GM12878 (cell line): ENCODE measurements around the gene C16orf95. TPM values are rescaled to one million over a fixed set of nuclear protein-coding genes. Genes with fewer than 3 reads are reported as not detected.

Experiments
- ATAC-seq: fragments of 200-7000 bp; cut with Tn5 transposase; 3 replicates; pipeline ENCODE4 v1.9.1; 2020; ENCODE audit warnings: mild to moderate bottlenecking, moderate library complexity
- BruUV-seq: library from RNA; stranded (reverse); fragments of 400-500 nt; replicated peaks from 2 replicates; lab custom pipeline; 2021; lab: Mats Ljungman, UMichigan
- CTCF ChIA-PET: fragments of 300-600 bp; sonication (Branson Sonifier 250); formaldehyde crosslinking; extraction: SDS; loops from one replicate; lab custom pipeline; 2021; ENCODE audit warnings: inconsistent platforms; lab: Yijun Ruan, JAX
- POLR2A ChIA-PET: fragments of 350-600 bp; formaldehyde crosslinking; extraction: SDS; loops from one replicate; lab custom pipeline; 2021; ENCODE audit warnings: inconsistent platforms; lab: Charles Lee
- RAD21 ChIA-PET: fragments of 300-600 bp; sonication (Branson Sonifier 250); formaldehyde crosslinking; loops from one replicate; lab custom pipeline; 2023; ENCODE audit warnings: antibody characterized with exemption; ENCODE audit not compliant: unreplicated experiment; lab: Charles Lee
- SMC1A ChIA-PET: fragments of 300-600 bp; sonication (Branson Sonifier 250); formaldehyde crosslinking; loops from one replicate; lab custom pipeline; 2023; ENCODE audit not compliant: unreplicated experiment, uncharacterized antibody; lab: Charles Lee
- DNase-seq: peaks from one replicate; pipeline ENCODE4 v3.0.0-alpha.2; 2011; ENCODE audit warnings: low read depth, low spot score
- FAIRE-seq: peaks from 3 replicates; lab custom pipeline; 2011; peaks lifted over from hg19 to GRCh38; lab: Jason Lieb, UNC
- H2AFZ ChIP-seq: 2 replicates; pipeline ENCODE4 v1.6.0; 2011; ENCODE audit warnings: low read depth, low read length, control low read depth; ENCODE audit not compliant: control insufficient read depth
- H3K27ac ChIP-seq: 2 replicates; pipeline ENCODE4 v1.5.1; 2011; ENCODE audit warnings: control low read depth; ENCODE audit not compliant: control insufficient read depth, insufficient read depth
- H3K27me3 ChIP-seq, 2 experiments: replicated peaks in 1 of 2; 2 replicates each; pipeline versions ENCODE4 v1.6.0 to v1.6.1; 2011; ENCODE audit warnings: low read length in 1 of 2; ENCODE audit not compliant: control insufficient read depth in 2 of 2, insufficient read depth in 2 of 2
- H3K36me3 ChIP-seq, 2 experiments: 2 replicates each; pipeline ENCODE4 v1.5.1; 2011; ENCODE audit warnings: low read length in 1 of 2; ENCODE audit not compliant: control insufficient read depth in 2 of 2, insufficient read depth in 2 of 2
- H3K4me1 ChIP-seq: 2 replicates; pipeline ENCODE4 v1.6.1; 2011; ENCODE audit warnings: mild to moderate bottlenecking, low read length, moderate library complexity, mixed read lengths; ENCODE audit not compliant: control insufficient read depth, insufficient read depth
- H3K4me2 ChIP-seq: 2 replicates; pipeline ENCODE4 v1.6.0; 2011; ENCODE audit warnings: control low read depth; ENCODE audit not compliant: control insufficient read depth, insufficient read depth
- H3K4me3 ChIP-seq: fragments of 200-600 bp; sonication (generic); 2 replicates; pipeline ENCODE4 v1.5.1; 2016
- H3K79me2 ChIP-seq: 2 replicates; pipeline ENCODE4 v1.6.0; 2011; ENCODE audit warnings: low read length; ENCODE audit not compliant: control insufficient read depth, insufficient read depth
- H3K9ac ChIP-seq: 2 replicates; pipeline ENCODE4 v1.8.0; 2011; ENCODE audit warnings: low read length, control low read depth, mixed read lengths; ENCODE audit not compliant: control insufficient read depth, insufficient read depth
- H3K9me3 ChIP-seq: replicated peaks from 3 replicates; pipeline ENCODE4 v1.5.1; 2011; ENCODE audit warnings: mild to moderate bottlenecking, low read length; ENCODE audit not compliant: control insufficient read depth, insufficient read depth
- H4K20me1 ChIP-seq: 2 replicates; pipeline ENCODE4 v1.6.0; 2011; ENCODE audit not compliant: control insufficient read depth, insufficient read depth
- CBFB ChIP-seq: IDR thresholded peaks from 2 replicates; pipeline ENCODE4 v1.6.1; 2016; ENCODE audit warnings: antibody characterized with exemption, low read depth
- CHD1 ChIP-seq: IDR thresholded peaks from 2 replicates; pipeline ENCODE4 v1.6.1; 2012; ENCODE audit warnings: low read depth, low read length, improper control_type of control experiment
- E4F1 ChIP-seq: fragments of 450-650 bp; IDR thresholded peaks from 2 replicates; pipeline ENCODE4 v1.6.1; 2018; ENCODE audit warnings: borderline replicate concordance, mild to moderate bottlenecking; ENCODE audit not compliant: partially characterized antibody
- EED ChIP-seq: sonication (generic); IDR thresholded peaks from 2 replicates; pipeline ENCODE4 v1.6.1; 2016; ENCODE audit warnings: antibody characterized with exemption, low read depth
- ESRRA ChIP-seq: IDR thresholded peaks from 2 replicates; pipeline ENCODE4 v1.6.1; 2012; ENCODE audit warnings: mild to moderate bottlenecking, low read length, improper control_type of control experiment
- GATAD2B ChIP-seq: fragments of 450-650 bp; conservative IDR thresholded peaks from 2 replicates; pipeline ENCODE4 v1.6.1; 2017; ENCODE audit warnings: low read depth, mild to moderate bottlenecking, moderate library complexity
- IRF3 ChIP-seq: fragments of 450-650 bp; IDR thresholded peaks from 2 replicates; pipeline ENCODE4 v1.6.1; 2014; ENCODE audit warnings: mild to moderate bottlenecking
- MTA3 ChIP-seq: IDR thresholded peaks from 2 replicates; pipeline ENCODE4 v1.6.1; 2012; ENCODE audit warnings: low read length, inconsistent platforms, borderline replicate concordance
- PKNOX1 ChIP-seq: fragments of 450-650 bp; IDR thresholded peaks from 2 replicates; pipeline ENCODE4 v1.6.1; 2016; ENCODE audit warnings: mild to moderate bottlenecking
- RFX5 ChIP-seq: IDR thresholded peaks from 2 replicates; pipeline ENCODE4 v1.6.1; 2011; ENCODE audit warnings: low read depth, low read length, improper control_type of control experiment
- USF1 ChIP-seq: IDR thresholded peaks from 2 replicates; pipeline ENCODE4 v1.6.1; 2011; ENCODE audit warnings: borderline replicate concordance, low read depth, mild to moderate bottlenecking, moderate library complexity, mixed read lengths, low read length; ENCODE audit not compliant: insufficient read depth; ENCODE audit errors: extremely low read length
- YBX1 ChIP-seq: fragments of 450-650 bp; IDR thresholded peaks from 2 replicates; pipeline ENCODE4 v1.6.1; 2016; ENCODE audit warnings: antibody characterized with exemption
- ZNF687 ChIP-seq: fragments of 450-650 bp; IDR thresholded peaks from 2 replicates; pipeline ENCODE4 v1.6.1; 2017; ENCODE audit warnings: mild to moderate bottlenecking, moderate library complexity
- ZSCAN29 ChIP-seq: fragments of 450-650 bp; IDR thresholded peaks from 2 replicates; pipeline ENCODE4 v1.6.1; 2017; ENCODE audit warnings: mild to moderate bottlenecking, moderate library complexity
- WGBS: methylation state at CpG from one replicate; pipeline ENCODE4 v1.1.6; 2016; ENCODE audit warnings: low lambda C conversion rate; ENCODE audit not compliant: insufficient replicate concordance, insufficient coverage; ENCODE audit errors: missing lambda C conversion rate; 5-methylcytosine and 5-hydroxymethylcytosine counted together
- in situ Hi-C: fragments of 300-500 bp; cut with MboI; formaldehyde crosslinking; loops from 9 replicates; pipeline ENCODE4 v1.14.3; 2018; ENCODE audit warnings: mixed read lengths
- intact Hi-C: fragments of 100-400 bp; cut with micrococcal nuclease; formaldehyde crosslinking; loops from one replicate; pipeline ENCODE4 v1.14.2; 2022; ENCODE audit not compliant: unreplicated experiment
- polyA plus RNA-seq, 11 experiments: library from polyadenylated mRNA; depleted of rRNA in 4 of 11; unstranded in 6 of 11; stranded (reverse) in 5 of 11; fragments of >200 nt; fragmentation: Nextera tagmentation in 4 of 11; fragmentation: Illumina TruSeq in 1 of 11; extraction: Ambion mirVana in 4 of 11; extraction: Trizol in 1 of 11; gene quantifications; 1 replicate in 1 of 11; 2 replicates in 10 of 11; pipeline versions ENCODE4 v1.2.1 to v1.2.3, GENCODE V29; 2011 to 2016; ENCODE audit warnings: inconsistent platforms in 2 of 11, missing spikeins in 2 of 11, low read depth in 1 of 11
- total RNA-seq, 4 experiments: library from RNA; depleted of rRNA in 3 of 4; stranded (reverse); fragments of >200 nt in 3 of 4; fragmentation: Illumina TruSeq in 1 of 4; extraction: Trizol in 1 of 4; gene quantifications; 2 replicates each; pipeline versions ENCODE4 v1.2.1 to v1.2.3, GENCODE V29; 2013 to 2021

The C16orf95 gene
- total and polyA plus RNA-seq, 10 of the 15 experiments (the other 5 are each of a cell fraction or from before 2014, with no cell fraction given), result 0.90 to 22.7 (median 6.0) TPM

- no peaks in the 10 kb centered on the region; the same call in 1 of the 2 replicates for H4K20me1 ChIP-seq
- BruUV-seq, result no TSS peak
- no peaks in the 10 kb centered on the region for H3K79me2 ChIP-seq
- no peak overlapping the region for H2AFZ ChIP-seq
- no peaks in the 10 kb centered on the region for H3K9me3 ChIP-seq
- intact Hi-C loops (no loop called here), in situ Hi-C loops (no loop called here)
- no peak for ATAC-seq
- SMC1A ChIA-PET, result no interaction called here
- H3K36me3 ChIP-seq, result peaks cover 11 to 38% of the 10 kb centered on the region in 2 experiments
- RAD21 ChIA-PET, result no interaction called here
- WGBS, result 94% methylated on average over 31 of the region's 31 CpGs
- no peaks in the 10 kb centered on the region for H3K27me3 ChIP-seq
- no peak overlapping the region for H3K4me2 ChIP-seq
- DNase-seq, result no peak
- POLR2A ChIA-PET, result no interaction called here
- CTCF ChIA-PET, result no interaction called here
- FAIRE-seq, result no peak
- no peak overlapping the region for H3K9ac ChIP-seq
- H3K27ac ChIP-seq, result no peak overlapping the region
- no peak overlapping the region for H3K4me3 ChIP-seq
- H3K4me1 ChIP-seq, result no peaks in the 10 kb centered on the region
- TF ChIP-seq CHD1 (no peak), IRF3 (no peak), YBX1 (no peak), USF1 (no peak), ZNF687 (no peak), ESRRA (no peak), E4F1 (no peak), ZSCAN29 (no peak), PKNOX1 (no peak), GATAD2B (no peak), EED (no peak), RFX5 (no peak), MTA3 (no peak), CBFB (no peak)
These were observed 14.1 kb upstream of the C16orf95 start for GRCh38 chr16:87331241-87331801.
